ENCODE results near the gene IKZF4. TPM values are rescaled to one million over a fixed set of nuclear protein-coding genes. Genes with fewer than 3 reads are reported as not detected.
"Not testable (repeated sequence)": the region's sequence is repeated elsewhere in the genome, so short reads cannot be mapped to it uniquely, and the experiment has no call there.

IKZF4 gene
- total RNA-seq, 1 donor from 2014 or later: 6.9 TPM

GRCh38 chr12:56040963-56041551 lies 20.2 kb downstream of the IKZF4 start:
- Histone ChIP-seq H3K79me2 (ENCODE audit: insufficient read depth, low read length) (peaks cover 32% of the 10 kb centered on the region), H2AFZ (ENCODE audit: low read depth, low read length) (peak overlapping the region; percentile 39), H3K4me3 (ENCODE audit: insufficient read depth, low read depth, low read length) (peak overlapping the region; percentile 58), H3K4me1 (ENCODE audit: insufficient read depth, low read length) (peaks cover 17% of the 10 kb centered on the region), H3K27ac (ENCODE audit: low read depth, low read length) (no peak overlapping the region), H3K36me3 (ENCODE audit: insufficient read depth, low read length) (peaks cover 29% of the 10 kb centered on the region), H3K27me3 (ENCODE audit: insufficient read depth, low read length) (no peaks in the 10 kb centered on the region), H3K4me2 (ENCODE audit: low read length) (peak overlapping the region; percentile 98), H4K20me1 (ENCODE audit: insufficient read depth, low read length) (peaks cover 35% of the 10 kb centered on the region), H3K9me3 (ENCODE audit: insufficient read depth, low read depth, low read length) (no peaks in the 10 kb centered on the region), H3K9ac (ENCODE audit: low read length) (peak overlapping the region; percentile 97)
- FAIRE-seq: no peak
- H3K4me3 Mint-ChIP-seq (ENCODE audit: unreplicated experiment): peak overlapping the region; percentile 82
- no peak for DNase-seq (ENCODE audit: low read depth)
- no peaks in the 10 kb centered on the region for H3K9me3 Mint-ChIP-seq (ENCODE audit: unreplicated experiment)
- no peak for TF ChIP-seq CTCF (IDR thresholded peaks at IDR 0.05; ENCODE audit: insufficient read depth, low read depth, low read length)
- TF ChIP-seq EZH2 (IDR thresholded peaks at IDR 0.05; ENCODE audit: insufficient read depth, low read length): no peak
- H3K27ac Mint-ChIP-seq (ENCODE audit: unreplicated experiment): peak overlapping the region; percentile 81
- H3K27me3 Mint-ChIP-seq (ENCODE audit: low read depth, unreplicated experiment): no peaks in the 10 kb centered on the region
- no peaks in the 10 kb centered on the region for H3K36me3 Mint-ChIP-seq (ENCODE audit: low read depth, unreplicated experiment)
- H3K4me1 Mint-ChIP-seq (ENCODE audit: low read depth, unreplicated experiment): peaks cover 10% of the 10 kb centered on the region

GRCh38 chr12:56041552-56042429 lies 20.9 kb downstream of the IKZF4 start, which contains the start of gene RPS26:
RPS26 (plus strand) TSS chr12:56041918; CDS start chr12:56042167, 249 bp downstream.
- H3K9me3 Mint-ChIP-seq (ENCODE audit: unreplicated experiment): no peaks in the 10 kb centered on the region
- Histone ChIP-seq H4K20me1 (ENCODE audit: insufficient read depth, low read length) (peaks cover 40% of the 10 kb centered on the region), H3K79me2 (ENCODE audit: insufficient read depth, low read length) (peaks cover 32% of the 10 kb centered on the region), H2AFZ (ENCODE audit: low read depth, low read length) (peak within 1 kb of the TSS; percentile 99), H3K4me2 (ENCODE audit: low read length) (peak within 1 kb of the TSS; percentile 98), H3K4me3 (ENCODE audit: insufficient read depth, low read depth, low read length) (peak within 1 kb of the TSS; percentile 90), H3K4me1 (ENCODE audit: insufficient read depth, low read length) (peaks cover 21% of the 10 kb centered on the region), H3K27ac (ENCODE audit: low read depth, low read length) (peak within 1 kb of the TSS; percentile 99), H3K27me3 (ENCODE audit: insufficient read depth, low read length) (no peaks in the 10 kb centered on the region), H3K36me3 (ENCODE audit: insufficient read depth, low read length) (peaks cover 29% of the 10 kb centered on the region), H3K9ac (ENCODE audit: low read length) (peak within 1 kb of the TSS; percentile 97), H3K9me3 (ENCODE audit: insufficient read depth, low read depth, low read length) (no peaks in the 10 kb centered on the region)
- peak; percentile 17 for TF ChIP-seq CTCF (IDR thresholded peaks at IDR 0.05; ENCODE audit: insufficient read depth, low read depth, low read length)
- no peak for TF ChIP-seq EZH2 (IDR thresholded peaks at IDR 0.05; ENCODE audit: insufficient read depth, low read length)
- no peaks in the 10 kb centered on the region for H3K36me3 Mint-ChIP-seq (ENCODE audit: low read depth, unreplicated experiment)
- DNase-seq (ENCODE audit: low read depth) (peak; percentile 99), FAIRE-seq (peak; percentile 13)
- peaks cover 13% of the 10 kb centered on the region for H3K4me1 Mint-ChIP-seq (ENCODE audit: low read depth, unreplicated experiment)
- H3K27ac Mint-ChIP-seq (ENCODE audit: unreplicated experiment): peak within 1 kb of the TSS; percentile 96
- no peaks in the 10 kb centered on the region for H3K27me3 Mint-ChIP-seq (ENCODE audit: low read depth, unreplicated experiment)
- peak within 1 kb of the TSS; percentile 98 for H3K4me3 Mint-ChIP-seq (ENCODE audit: unreplicated experiment)

- Mint-ChIP-seq H3K4me3 (ENCODE audit: unreplicated experiment) (peak overlapping the region; percentile 98), H3K4me1 (ENCODE audit: low read depth, unreplicated experiment) (peaks cover 15% of the 10 kb centered on the region)
These were observed 21.6 kb downstream of the IKZF4 start for GRCh38 chr12:56042430-56042813.

More at GRCh38 chr12:56042430-56042813, 21.6 kb downstream of the IKZF4 start:
- not testable (repeated sequence) for H3K9me3 Mint-ChIP-seq (ENCODE audit: unreplicated experiment); H3K9me3 ChIP-seq (ENCODE audit: insufficient read depth, low read depth, low read length); FAIRE-seq; H2AFZ ChIP-seq (ENCODE audit: low read depth, low read length); H3K27me3 Mint-ChIP-seq (ENCODE audit: low read depth, unreplicated experiment); DNase-seq (ENCODE audit: low read depth); H3K36me3 Mint-ChIP-seq (ENCODE audit: low read depth, unreplicated experiment); H3K27me3 ChIP-seq (ENCODE audit: insufficient read depth, low read length)
- H4K20me1 ChIP-seq (ENCODE audit: insufficient read depth, low read length): peaks cover 40% of the 10 kb centered on the region
- H3K4me1 ChIP-seq (ENCODE audit: insufficient read depth, low read length): peaks cover 23% of the 10 kb centered on the region
- H3K9ac ChIP-seq (ENCODE audit: low read length): peak overlapping the region; percentile 97
- H3K79me2 ChIP-seq (ENCODE audit: insufficient read depth, low read length): peaks cover 32% of the 10 kb centered on the region
- peak overlapping the region; percentile 98 for H3K4me2 ChIP-seq (ENCODE audit: low read length)
- H3K4me3 ChIP-seq (ENCODE audit: insufficient read depth, low read depth, low read length): peak overlapping the region; percentile 90
- H3K27ac ChIP-seq (ENCODE audit: low read depth, low read length): peak overlapping the region; percentile 99
- H3K27ac Mint-ChIP-seq (ENCODE audit: unreplicated experiment): peak overlapping the region; percentile 96
- peaks cover 29% of the 10 kb centered on the region for H3K36me3 ChIP-seq (ENCODE audit: insufficient read depth, low read length)

Data from astrocyte (in vitro differentiated cells and primary cell).